ENCODE results near the gene LRRIQ4.
A peak's percentile ranks its signal among the peaks of the same experiment; 100 is the strongest.

DNA sequence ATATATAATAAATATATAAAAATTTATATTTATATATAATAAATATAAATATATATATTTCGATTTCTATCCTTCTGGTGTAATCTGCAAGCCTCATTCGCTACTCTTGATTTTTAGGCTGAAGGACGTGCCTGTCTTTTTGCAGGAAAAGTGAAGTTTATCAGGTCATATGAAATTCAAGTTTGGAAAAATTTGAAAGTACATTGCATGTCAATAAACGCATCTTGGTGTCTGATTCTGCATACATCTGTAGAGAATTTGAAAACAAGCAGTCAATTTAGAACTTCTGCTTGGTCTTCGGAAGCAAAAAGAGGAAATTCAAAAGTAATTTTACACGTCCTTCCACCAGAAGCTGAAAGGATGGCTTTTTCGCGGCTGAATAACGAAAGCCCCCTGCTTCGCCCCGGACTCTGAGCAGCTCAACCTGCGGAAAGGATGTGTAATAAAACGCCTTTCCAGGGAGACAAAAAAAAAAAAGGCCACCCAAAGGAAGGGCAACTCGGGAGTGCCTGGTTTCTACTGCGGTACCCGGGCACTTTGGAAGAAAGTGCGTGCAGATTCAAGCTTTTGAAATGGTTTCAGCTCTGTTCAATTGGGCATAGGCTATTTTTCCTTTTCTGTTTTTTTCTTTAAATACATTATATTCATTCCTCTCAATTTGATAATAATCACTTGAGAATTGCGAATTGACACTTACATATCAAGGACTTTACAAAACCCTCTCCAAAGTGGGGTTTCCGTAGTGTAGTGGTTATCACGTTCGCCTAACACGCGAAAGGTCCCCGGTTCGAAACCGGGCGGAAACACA is 41.0 kb upstream of the LRRIQ4 start:
- TF ChIP-seq GATA3 (IDR thresholded peaks at IDR 0.05; ENCODE audit: low read depth, low read length): peak; percentile 31; the same call in 1 of the 2 replicates
- peak; percentile 79 for TF ChIP-seq GATA2 (IDR thresholded peaks at IDR 0.05; ENCODE audit: low read depth, low read length)
